Osteocyte (in vitro differentiated cells): ENCODE measurements around the gene MLLT3. TPM values are rescaled to one million over a fixed set of nuclear protein-coding genes. Genes with fewer than 3 reads are reported as not detected.

Experiments
- DNase-seq: peaks from one replicate; pipeline ENCODE4 v3.0.0; 2021; ENCODE audit warnings: mixed read lengths; ENCODE audit not compliant: unreplicated experiment; ENCODE audit errors: extremely low spot score
- H3K27ac Mint-ChIP-seq: one replicate; pipeline ENCODE4 v1.8.0; 2021; ENCODE audit warnings: mild to moderate bottlenecking, mixed read lengths; ENCODE audit not compliant: unreplicated experiment
- H3K27me3 Mint-ChIP-seq: one replicate; pipeline ENCODE4 v1.8.0; 2021; ENCODE audit warnings: mixed read lengths; ENCODE audit not compliant: unreplicated experiment
- H3K36me3 Mint-ChIP-seq: one replicate; pipeline ENCODE4 v1.8.0; 2021; ENCODE audit warnings: mixed read lengths; ENCODE audit not compliant: unreplicated experiment
- H3K4me1 Mint-ChIP-seq: one replicate; pipeline ENCODE4 v1.8.0; 2021; ENCODE audit warnings: mixed read lengths; ENCODE audit not compliant: unreplicated experiment
- H3K4me3 Mint-ChIP-seq: one replicate; pipeline ENCODE4 v1.8.0; 2021; ENCODE audit warnings: mild to moderate bottlenecking, moderate library complexity, mixed read lengths; ENCODE audit not compliant: unreplicated experiment
- H3K9me3 Mint-ChIP-seq: one replicate; pipeline ENCODE4 v1.8.0; 2021; ENCODE audit warnings: mixed read lengths; ENCODE audit not compliant: unreplicated experiment
- total RNA-seq: library from RNA; stranded (reverse); gene quantifications from 2 replicates; pipeline ENCODE4 v1.2.1, GENCODE V29; 2021
- TF ChIP-seq, protein P1 (sequence below): fragments of 200-600 bp; sonication (generic); IDR thresholded peaks from 2 replicates; pipeline ENCODE4 v1.5.0; 2021; ENCODE audit warnings: antibody characterized with exemption, mild to moderate bottlenecking, moderate library complexity

Gene MLLT3
- total RNA-seq, 1 donor from 2014 or later: 19.5 TPM

GRCh38 chr9:20322212-20322611 lies 300.1 kb downstream of the MLLT3 start:
- Mint-ChIP-seq H3K9me3 (peaks cover 6% of the 10 kb centered on the region), H3K27me3 (no peaks in the 10 kb centered on the region), H3K4me1 (peaks cover 27% of the 10 kb centered on the region), H3K36me3 (no peaks in the 10 kb centered on the region), H3K27ac (no peak overlapping the region), H3K4me3 (no peak overlapping the region)
- TF ChIP-seq, protein P1, sequence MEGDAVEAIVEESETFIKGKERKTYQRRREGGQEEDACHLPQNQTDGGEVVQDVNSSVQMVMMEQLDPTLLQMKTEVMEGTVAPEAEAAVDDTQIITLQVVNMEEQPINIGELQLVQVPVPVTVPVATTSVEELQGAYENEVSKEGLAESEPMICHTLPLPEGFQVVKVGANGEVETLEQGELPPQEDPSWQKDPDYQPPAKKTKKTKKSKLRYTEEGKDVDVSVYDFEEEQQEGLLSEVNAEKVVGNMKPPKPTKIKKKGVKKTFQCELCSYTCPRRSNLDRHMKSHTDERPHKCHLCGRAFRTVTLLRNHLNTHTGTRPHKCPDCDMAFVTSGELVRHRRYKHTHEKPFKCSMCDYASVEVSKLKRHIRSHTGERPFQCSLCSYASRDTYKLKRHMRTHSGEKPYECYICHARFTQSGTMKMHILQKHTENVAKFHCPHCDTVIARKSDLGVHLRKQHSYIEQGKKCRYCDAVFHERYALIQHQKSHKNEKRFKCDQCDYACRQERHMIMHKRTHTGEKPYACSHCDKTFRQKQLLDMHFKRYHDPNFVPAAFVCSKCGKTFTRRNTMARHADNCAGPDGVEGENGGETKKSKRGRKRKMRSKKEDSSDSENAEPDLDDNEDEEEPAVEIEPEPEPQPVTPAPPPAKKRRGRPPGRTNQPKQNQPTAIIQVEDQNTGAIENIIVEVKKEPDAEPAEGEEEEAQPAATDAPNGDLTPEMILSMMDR: no peak
- peak; percentile 25 for DNase-seq

DNA sequence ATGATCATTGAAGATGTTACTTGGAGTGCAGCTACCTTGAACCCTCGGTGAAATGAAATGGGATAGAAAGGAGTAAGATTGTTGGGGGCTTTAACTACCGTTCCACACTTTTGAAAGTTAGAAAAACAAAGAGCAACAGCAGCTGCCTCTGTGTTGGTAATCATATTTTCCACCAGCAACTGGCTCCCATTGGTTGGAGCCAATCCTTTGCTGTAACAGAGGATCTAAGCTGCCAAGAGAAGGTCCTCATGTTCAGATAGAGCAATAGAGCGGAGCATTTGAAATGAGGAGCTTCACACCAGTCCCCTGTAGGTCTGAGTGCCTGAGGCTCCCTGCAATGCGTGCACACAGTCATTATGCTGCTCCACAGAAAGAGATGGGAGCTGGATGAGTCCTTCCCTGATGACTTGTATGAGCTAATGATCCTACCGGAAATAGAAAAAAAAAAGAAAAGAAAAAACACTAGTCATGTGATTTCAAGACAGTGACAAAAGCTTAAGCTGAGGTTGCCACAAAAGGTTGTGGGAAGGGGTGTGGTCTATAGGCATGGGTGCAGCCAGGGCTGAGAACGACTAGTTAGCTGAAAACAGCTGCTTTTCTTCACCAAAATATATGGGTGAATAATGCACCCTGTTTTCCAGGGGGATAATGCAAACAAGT lies 300.7 kb downstream of the MLLT3 start:
- H3K4me3 Mint-ChIP-seq: no peak overlapping the region
- peaks cover 27% of the 10 kb centered on the region for H3K4me1 Mint-ChIP-seq
- no peak overlapping the region for H3K27ac Mint-ChIP-seq
- H3K27me3 Mint-ChIP-seq: no peaks in the 10 kb centered on the region
- no peaks in the 10 kb centered on the region for H3K36me3 Mint-ChIP-seq
- peaks cover 6% of the 10 kb centered on the region for H3K9me3 Mint-ChIP-seq
- peak; percentile 8 for DNase-seq
- TF ChIP-seq, protein P1: no peak

DNA sequence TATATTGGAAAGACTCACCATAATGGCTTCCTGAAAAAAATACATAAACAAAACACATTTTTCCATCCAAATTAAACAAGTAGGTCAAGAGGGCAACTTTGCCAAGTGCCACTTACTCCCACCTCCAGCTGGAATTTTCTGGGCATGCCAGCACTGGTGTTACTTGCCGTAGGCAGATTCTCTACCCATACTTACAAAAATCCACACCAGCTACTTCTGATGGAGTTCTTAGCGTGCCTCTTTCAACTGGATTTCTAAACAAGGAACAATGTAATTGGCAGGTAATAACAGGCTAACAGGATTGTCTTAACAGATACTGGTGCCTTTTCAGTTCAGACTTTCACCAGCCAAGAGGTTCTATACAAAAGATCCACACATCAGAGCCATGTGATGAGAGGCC lies 301.4 kb downstream of the MLLT3 start:
- no peak for DNase-seq
- H3K36me3 Mint-ChIP-seq: no peaks in the 10 kb centered on the region
- H3K4me1 Mint-ChIP-seq: peaks cover 29% of the 10 kb centered on the region
- no peak overlapping the region for H3K4me3 Mint-ChIP-seq
- H3K9me3 Mint-ChIP-seq: peaks cover 6% of the 10 kb centered on the region
- H3K27me3 Mint-ChIP-seq: no peaks in the 10 kb centered on the region
- H3K27ac Mint-ChIP-seq: peak overlapping the region; percentile 36
- TF ChIP-seq, protein P1: no peak

DNA sequence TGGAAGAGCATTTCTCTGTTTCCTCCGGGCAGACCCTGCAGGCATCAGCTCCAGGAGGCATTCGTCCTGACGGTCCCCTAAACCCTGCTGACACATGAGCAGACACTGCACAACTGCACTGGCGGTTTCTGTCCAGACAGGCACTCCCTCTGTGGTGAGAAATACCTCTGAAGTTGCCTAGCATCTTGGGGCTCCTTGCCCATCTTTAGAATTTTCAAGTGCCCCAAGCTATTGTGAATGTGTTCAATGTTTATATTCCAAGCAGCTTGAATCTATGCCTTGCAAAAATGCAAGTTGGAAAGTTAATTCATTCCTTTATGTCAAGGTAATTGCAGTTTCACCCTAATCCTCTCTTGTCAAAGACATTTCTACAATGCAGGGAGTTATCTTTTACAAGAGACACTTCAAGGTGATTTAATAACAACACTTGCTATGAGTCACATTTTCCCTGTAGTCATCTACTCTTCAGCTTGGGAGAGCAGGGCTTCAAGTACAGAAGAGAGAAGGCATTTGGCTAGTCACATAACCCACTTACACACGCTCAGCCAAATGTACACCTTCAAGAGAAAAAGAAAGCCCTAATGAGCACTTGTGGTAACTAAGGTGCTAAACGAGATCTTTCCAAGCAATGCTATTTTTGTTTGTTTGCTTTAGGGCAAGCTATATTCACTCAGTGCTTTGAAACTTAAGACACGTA lies 302.5 kb downstream of the MLLT3 start:
- peaks cover 33% of the 10 kb centered on the region for H3K4me1 Mint-ChIP-seq
- peak; percentile 65 for DNase-seq
- H3K27me3 Mint-ChIP-seq: no peaks in the 10 kb centered on the region
- H3K27ac Mint-ChIP-seq: no peak overlapping the region
- peaks cover 6% of the 10 kb centered on the region for H3K9me3 Mint-ChIP-seq
- TF ChIP-seq, protein P1: no peak
- no peaks in the 10 kb centered on the region for H3K36me3 Mint-ChIP-seq
- no peak overlapping the region for H3K4me3 Mint-ChIP-seq

- Mint-ChIP-seq H3K27ac (peak overlapping the region; percentile 53), H3K4me1 (peaks cover 33% of the 10 kb centered on the region), H3K9me3 (peaks cover 6% of the 10 kb centered on the region), H3K36me3 (no peaks in the 10 kb centered on the region), H3K4me3 (no peak overlapping the region), H3K27me3 (no peaks in the 10 kb centered on the region)
- TF ChIP-seq, protein P1: no peak
- DNase-seq: no peak
These were observed 303.1 kb downstream of the MLLT3 start for GRCh38 chr9:20319241-20319640.
